Fibroblast of pulmonary artery (primary cell): ENCODE data around the gene PPP1R13B.
A peak's percentile ranks its signal among the peaks of the same experiment; 100 is the strongest.

ENCODE experiments used
- DNase-seq: peaks from one replicate; pipeline ENCODE4 v3.0.0-alpha.2; 2010; ENCODE audit warnings: low read depth
- H3K4me3 ChIP-seq: replicated peaks from 2 replicates; pipeline ENCODE4 v1.5.1; 2011; ENCODE audit warnings: low read depth, mild to moderate bottlenecking, control low read depth, low read length, moderate library complexity
- TF ChIP-seq, protein P1 (sequence below): IDR thresholded peaks from 2 replicates; pipeline ENCODE4 v1.5.1; 2011; ENCODE audit warnings: mild to moderate bottlenecking, control low read depth, low read length, inconsistent platforms; ENCODE audit errors: missing control alignments

The PPP1R13B gene

DNA sequence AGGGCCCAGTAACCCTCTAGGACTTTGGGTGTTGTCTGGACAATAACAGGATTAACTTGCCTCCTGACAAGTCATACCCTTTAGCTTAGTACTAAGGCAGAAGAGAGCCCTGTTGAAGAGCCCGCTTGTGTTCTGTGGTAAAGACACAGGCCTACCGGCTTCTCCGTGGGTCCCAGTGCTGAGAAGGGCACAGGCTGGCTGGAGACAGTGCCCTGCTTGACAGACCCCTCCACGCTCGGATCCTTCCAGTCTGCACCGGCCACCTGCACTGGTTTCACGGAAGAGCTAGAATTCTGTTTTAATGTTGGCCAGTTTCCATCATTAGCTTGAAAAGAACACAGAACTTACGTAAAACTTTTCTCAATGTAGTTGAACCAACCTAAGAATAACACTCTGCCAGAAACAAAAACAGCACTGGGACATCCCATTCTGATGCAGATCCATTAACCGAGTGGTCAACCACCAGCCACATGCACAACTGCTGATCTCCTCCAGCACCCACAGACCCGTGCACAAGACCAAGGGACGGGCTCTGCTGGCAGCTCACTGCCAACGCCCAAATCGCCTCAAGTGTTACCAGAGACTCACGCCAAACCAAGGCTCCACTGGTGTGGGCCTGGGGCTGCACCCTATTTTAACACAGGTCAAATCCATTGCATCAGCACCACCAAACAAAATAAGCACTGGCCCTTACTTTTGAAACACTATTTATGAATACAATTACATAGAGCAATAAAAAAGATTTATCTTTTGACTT lies 104.7 kb downstream of the PPP1R13B start:
- TF ChIP-seq, protein P1, sequence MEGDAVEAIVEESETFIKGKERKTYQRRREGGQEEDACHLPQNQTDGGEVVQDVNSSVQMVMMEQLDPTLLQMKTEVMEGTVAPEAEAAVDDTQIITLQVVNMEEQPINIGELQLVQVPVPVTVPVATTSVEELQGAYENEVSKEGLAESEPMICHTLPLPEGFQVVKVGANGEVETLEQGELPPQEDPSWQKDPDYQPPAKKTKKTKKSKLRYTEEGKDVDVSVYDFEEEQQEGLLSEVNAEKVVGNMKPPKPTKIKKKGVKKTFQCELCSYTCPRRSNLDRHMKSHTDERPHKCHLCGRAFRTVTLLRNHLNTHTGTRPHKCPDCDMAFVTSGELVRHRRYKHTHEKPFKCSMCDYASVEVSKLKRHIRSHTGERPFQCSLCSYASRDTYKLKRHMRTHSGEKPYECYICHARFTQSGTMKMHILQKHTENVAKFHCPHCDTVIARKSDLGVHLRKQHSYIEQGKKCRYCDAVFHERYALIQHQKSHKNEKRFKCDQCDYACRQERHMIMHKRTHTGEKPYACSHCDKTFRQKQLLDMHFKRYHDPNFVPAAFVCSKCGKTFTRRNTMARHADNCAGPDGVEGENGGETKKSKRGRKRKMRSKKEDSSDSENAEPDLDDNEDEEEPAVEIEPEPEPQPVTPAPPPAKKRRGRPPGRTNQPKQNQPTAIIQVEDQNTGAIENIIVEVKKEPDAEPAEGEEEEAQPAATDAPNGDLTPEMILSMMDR: no peak
- no peak for DNase-seq
- H3K4me3 ChIP-seq: no peak overlapping the region

DNA sequence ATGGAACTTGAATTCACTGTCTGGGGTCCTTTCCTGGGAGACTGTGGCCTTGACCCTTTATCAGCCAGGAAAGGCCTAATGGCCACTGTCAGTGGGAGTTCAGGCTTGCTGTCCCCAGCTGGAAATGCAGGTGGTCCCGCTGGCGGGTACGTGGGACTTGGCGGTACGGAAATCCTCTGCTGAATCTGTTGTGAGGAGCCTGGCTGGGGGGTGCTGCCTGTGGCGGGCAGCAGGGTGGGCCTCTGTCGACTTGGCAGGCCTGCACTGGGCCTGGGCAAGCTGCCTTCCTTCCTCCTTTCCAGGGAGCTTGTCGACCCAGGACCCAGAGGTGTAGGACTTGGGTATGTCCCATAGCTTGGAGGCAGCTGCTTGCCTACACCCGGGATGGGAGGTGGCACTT lies 105.5 kb downstream of the PPP1R13B start:
- H3K4me3 ChIP-seq: no peak overlapping the region
- TF ChIP-seq, protein P1: no peak
- no peak for DNase-seq

DNA sequence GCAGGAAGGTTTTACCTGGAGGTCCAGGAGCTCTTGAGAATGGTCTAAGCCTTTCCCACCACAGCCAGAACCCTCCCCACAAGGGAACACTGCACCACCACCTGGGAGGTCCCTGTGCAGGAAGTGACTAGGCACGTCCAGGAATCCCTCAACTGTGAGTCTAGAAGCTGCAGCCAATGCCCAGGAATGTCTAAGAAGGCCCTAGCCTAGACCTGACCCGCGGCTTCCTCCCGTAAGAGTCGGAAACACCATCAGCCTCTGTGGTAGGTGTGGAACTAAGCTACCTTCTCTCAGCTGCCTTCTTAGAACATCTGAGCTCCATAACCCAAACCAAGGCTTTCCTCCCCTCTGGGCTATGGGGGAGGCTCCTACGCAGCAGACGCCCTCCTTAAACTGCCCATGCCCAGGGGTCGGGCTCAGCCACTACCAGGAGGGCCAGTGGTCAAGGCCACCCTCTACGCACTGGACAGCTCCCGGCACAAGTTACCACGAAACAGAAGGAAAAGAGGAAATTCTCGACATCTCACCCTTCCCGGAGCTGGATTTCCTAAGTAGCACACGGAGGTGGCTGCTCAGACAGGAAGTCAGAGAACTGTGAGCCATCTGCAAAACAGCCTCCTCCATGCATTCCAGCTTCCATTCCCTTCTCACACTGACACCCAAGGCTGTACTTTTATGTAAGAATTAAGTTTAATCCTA lies 106.2 kb downstream of the PPP1R13B start:
- no peak overlapping the region for H3K4me3 ChIP-seq
- DNase-seq: peak; percentile 62
- TF ChIP-seq, protein P1: no peak

DNA sequence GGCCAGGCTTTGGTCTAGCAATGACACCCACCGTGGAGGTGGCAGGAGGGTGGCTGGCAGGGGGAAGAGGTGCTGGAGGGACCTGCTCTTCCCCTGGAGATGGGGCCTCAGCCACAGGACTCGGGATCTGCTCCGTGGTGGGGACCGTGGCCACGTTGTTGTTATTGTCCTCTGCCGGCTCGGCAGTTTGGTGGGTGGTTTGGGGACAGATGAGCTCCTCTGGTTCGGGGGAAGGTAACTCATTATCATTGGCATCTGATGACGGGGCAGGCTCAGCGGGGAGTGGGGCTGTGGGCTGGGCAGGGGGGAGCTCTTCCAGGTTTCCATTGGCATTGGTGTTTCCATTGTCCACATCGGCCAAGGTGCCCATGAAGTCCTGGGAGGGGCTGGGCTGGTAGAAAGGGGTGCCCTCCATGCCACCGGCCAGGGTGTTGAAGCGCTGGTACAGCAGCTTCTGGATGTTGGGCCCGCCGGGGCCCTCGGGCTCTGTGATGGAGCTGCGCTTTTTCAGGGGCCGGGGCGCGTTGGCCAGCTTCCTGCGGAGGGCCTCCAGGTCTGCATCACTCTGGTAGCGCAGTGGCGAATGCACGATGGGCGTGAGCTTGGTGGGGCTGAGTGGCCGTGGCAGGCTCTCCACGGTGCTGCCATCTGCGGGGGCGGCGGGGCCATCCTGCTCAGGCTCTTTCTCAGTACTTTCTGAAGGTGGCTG lies 107.4 kb downstream of the PPP1R13B start:
- no peak for DNase-seq
- TF ChIP-seq, protein P1: no peak
- H3K4me3 ChIP-seq: no peak overlapping the region

DNA sequence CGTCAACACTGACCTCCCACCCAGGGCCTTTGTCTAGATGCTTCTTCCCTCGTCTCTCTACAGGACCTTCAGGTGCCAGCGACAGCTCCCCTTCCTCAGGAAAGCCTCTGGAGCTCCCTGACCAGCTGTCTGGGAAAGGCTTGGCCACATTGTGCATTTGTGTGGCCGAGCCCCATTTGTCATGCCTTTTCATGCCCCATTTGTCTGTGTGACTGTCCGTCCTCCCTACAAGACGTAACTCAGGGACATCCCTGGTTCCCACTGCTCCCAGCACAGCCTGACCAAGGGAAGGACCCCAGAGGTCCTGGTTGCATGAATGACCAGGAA lies 107.9 kb downstream of the PPP1R13B start:
- no peak overlapping the region for H3K4me3 ChIP-seq
- no peak for DNase-seq
- TF ChIP-seq, protein P1: no peak

DNA sequence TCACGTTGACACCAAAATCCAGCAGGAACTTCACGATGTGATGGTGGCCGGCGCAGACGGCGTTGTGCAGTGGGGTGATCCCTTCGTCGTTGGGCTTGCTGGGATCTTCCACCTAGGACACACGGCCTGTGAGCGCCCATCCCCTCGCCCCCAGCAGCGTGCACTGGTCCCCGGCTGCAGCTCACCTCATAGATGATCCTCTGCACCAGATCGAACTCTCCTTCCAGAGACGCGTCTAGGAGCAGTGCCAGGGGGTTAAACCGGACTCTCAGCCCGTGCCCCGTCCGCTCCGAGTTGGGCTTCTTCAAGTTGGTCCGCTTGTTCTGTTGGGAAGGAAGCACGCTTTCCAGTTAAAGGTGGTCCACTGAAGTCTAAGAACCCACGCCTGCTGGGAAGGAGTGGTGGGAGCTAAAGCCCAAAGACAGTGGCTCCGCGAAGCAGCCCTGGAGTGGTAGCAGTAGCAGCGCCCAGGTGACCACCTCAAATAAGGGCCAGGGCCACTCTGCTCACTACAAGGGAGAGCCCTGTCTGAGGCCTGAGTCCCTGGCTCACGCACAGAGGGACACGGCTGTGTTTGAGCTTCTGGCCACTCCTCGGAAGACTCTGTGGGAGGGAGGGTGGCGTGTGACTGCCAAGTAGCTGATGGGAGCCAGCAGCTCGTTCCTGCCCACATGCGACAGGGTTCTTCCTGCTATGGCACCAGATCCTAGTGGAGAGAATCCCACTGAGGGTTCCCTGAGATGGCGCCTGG lies 108.5 kb downstream of the PPP1R13B start:
- no peak for DNase-seq
- H3K4me3 ChIP-seq: no peak overlapping the region
- TF ChIP-seq, protein P1: no peak
